K562 (cell line): ENCODE measurements around the gene IRF9. TPM values are rescaled to one million over a fixed set of nuclear protein-coding genes. Genes with fewer than 3 reads are reported as not detected.

Experiments
- BRCA1 ChIP-seq, 2 experiments: fragments of 450-650 bp in 1 of 2; sonication (generic) in 1 of 2; formaldehyde crosslinking in 1 of 2; IDR thresholded peaks; 2 replicates each; pipeline versions ENCODE4 v1.5.0 to v1.6.1; 2017 to 2020; ENCODE audit warnings: mild to moderate bottlenecking in 1 of 2, missing genetic modification reagents in 1 of 2
- DIDO1 ChIP-seq: fragments of 450-650 bp; IDR thresholded peaks from 2 replicates; pipeline ENCODE4 v1.6.1; 2016; ENCODE audit warnings: low read depth, missing biosample characterization, missing genetic modification characterization
- DLX4 ChIP-seq: fragments of 250-450 bp; sonication (Bioruptor Pico); IDR thresholded peaks from 2 replicates; pipeline ENCODE4 v1.6.1; 2021; ENCODE audit warnings: mild to moderate bottlenecking
- ESRRB ChIP-seq: fragments of 250-450 bp; sonication (Bioruptor Pico); IDR thresholded peaks from 2 replicates; pipeline ENCODE4 v1.5.0; 2020; ENCODE audit warnings: mild to moderate bottlenecking, moderate library complexity, borderline replicate concordance
- ETV5 ChIP-seq: sonication (generic); formaldehyde crosslinking; IDR thresholded peaks from 2 replicates; pipeline ENCODE4 v1.4.0; 2020; ENCODE audit warnings: low read depth, mild to moderate bottlenecking, missing genetic modification reagents
- HEY1 ChIP-seq: fragments of 250-450 bp; sonication (Bioruptor Pico); IDR thresholded peaks from 2 replicates; pipeline ENCODE4 v1.5.0; 2020; ENCODE audit warnings: mild to moderate bottlenecking, moderate library complexity, borderline replicate concordance
- HIVEP1 ChIP-seq: fragments of 250-450 bp; sonication (Bioruptor Pico); IDR thresholded peaks from 2 replicates; pipeline ENCODE4 v1.4.0; 2020; ENCODE audit warnings: mild to moderate bottlenecking
- ILF3 ChIP-seq: fragments of 450-650 bp; IDR thresholded peaks from 2 replicates; pipeline ENCODE4 v1.6.1; 2018; ENCODE audit warnings: antibody characterized with exemption, mild to moderate bottlenecking, moderate library complexity, borderline replicate concordance
- MBD2 ChIP-seq: sonication (generic); IDR thresholded peaks from 2 replicates; pipeline ENCODE4 v1.6.1; 2016; ENCODE audit warnings: low read depth, borderline replicate concordance
- MTA3 ChIP-seq: fragments of 450-650 bp; formaldehyde crosslinking; IDR thresholded peaks from 2 replicates; pipeline ENCODE4 v1.6.1; 2017; ENCODE audit warnings: mild to moderate bottlenecking, borderline replicate concordance
- NFXL1 ChIP-seq: fragments of 450-650 bp; formaldehyde crosslinking; IDR thresholded peaks from 2 replicates; pipeline ENCODE4 v1.4.0; 2021; ENCODE audit warnings: mild to moderate bottlenecking
- NONO ChIP-seq, 2 experiments: fragments of 200-400 bp in 1 of 2; fragments of 450-650 bp in 1 of 2; formaldehyde crosslinking in 1 of 2; IDR thresholded peaks; 2 replicates each; pipeline ENCODE4 v1.6.1; 2017; ENCODE audit warnings: low read depth in 2 of 2, mild to moderate bottlenecking in 2 of 2, moderate library complexity in 2 of 2, low read length in 1 of 2
- POLR2AphosphoS2 ChIP-seq: IDR thresholded peaks from 2 replicates; pipeline ENCODE4 v1.6.1; 2012; ENCODE audit warnings: low read length, improper control_type of control experiment
- RBM15 ChIP-seq: fragments of 200-400 bp; formaldehyde crosslinking; IDR thresholded peaks from 2 replicates; pipeline ENCODE4 v1.6.1; 2018; ENCODE audit warnings: mild to moderate bottlenecking, low read length, moderate library complexity; ENCODE audit not compliant: insufficient read depth
- SMAD2 ChIP-seq: fragments of 150-350 bp; IDR thresholded peaks from 2 replicates; pipeline ENCODE4 v1.6.1; 2014; ENCODE audit warnings: low read depth, mild to moderate bottlenecking, low read length
- ZBTB26 ChIP-seq: fragments of 450-650 bp; formaldehyde crosslinking; IDR thresholded peaks from 2 replicates; pipeline ENCODE4 v1.4.0; 2022; ENCODE audit warnings: missing genetic modification characterization
- ZNF408 ChIP-seq: fragments of 250-450 bp; sonication (Bioruptor Pico); IDR thresholded peaks from 2 replicates; pipeline ENCODE4 v1.4.0; 2020; ENCODE audit warnings: low read depth, mild to moderate bottlenecking, moderate library complexity
- ZNF584 ChIP-seq: fragments of 200-800 bp; sonication (Bioruptor generic); IDR thresholded peaks from 2 replicates; pipeline ENCODE4 v1.6.1; 2016; ENCODE audit warnings: low read depth, mild to moderate bottlenecking, missing genetic modification characterization, missing compliant biosample characterization
- ZNF609 ChIP-seq: sonication (generic); formaldehyde crosslinking; IDR thresholded peaks from 2 replicates; pipeline ENCODE4 v1.8.1; 2023; ENCODE audit warnings: missing genetic modification reagents, mild to moderate bottlenecking, borderline replicate concordance
- ZNF764 ChIP-seq: fragments of 250-450 bp; sonication (Bioruptor Pico); IDR thresholded peaks from 2 replicates; pipeline ENCODE4 v1.4.0; 2020; ENCODE audit warnings: low read depth, mild to moderate bottlenecking, moderate library complexity
- polyA plus RNA-seq, 8 experiments: library from polyadenylated mRNA; depleted of rRNA in 4 of 8; stranded (reverse) in 5 of 8; unstranded in 3 of 8; fragments of >200 nt; fragmentation: Nextera tagmentation in 2 of 8; fragmentation: Illumina TruSeq in 1 of 8; extraction: Ambion mirVana in 2 of 8; extraction: Trizol in 1 of 8; gene quantifications; 2 replicates each; pipeline versions ENCODE4 v1.2.1 to v1.2.3, GENCODE V29; 2011 to 2014; ENCODE audit warnings: inconsistent platforms in 1 of 8, missing spikeins in 1 of 8
- total RNA-seq, 7 experiments: library from RNA; depleted of rRNA in 6 of 7; stranded (reverse); fragments of >200 nt in 6 of 7; fragmentation: Illumina TruSeq in 2 of 7; extraction: Trizol in 2 of 7; gene quantifications; 2 replicates each; pipeline versions ENCODE4 v1.2.1 to v1.2.3, GENCODE V29; 2011 to 2021; ENCODE audit warnings: low replicate concordance in 1 of 7

IRF9 gene
- total and polyA plus RNA-seq, 9 of the 15 experiments (the other 6 are each of a cell fraction or from before 2014, with no cell fraction given) = 0.79 to 14.8 (median 6.1) TPM

- TF ChIP-seq MBD2 (peak; percentile 87), ZNF584 (CRISPR knock-in tag) (no peak), ESRRB (CRISPR knock-in tag) (no peak), ZNF408 (CRISPR knock-in tag) (no peak), BRCA1 (IDR thresholded peaks at IDR 0.05) (no peak), BRCA1 (CRISPR knock-in tag; IDR thresholded peaks at IDR 0.05) (0 out of 2 replicates have a peak, but pooled peaks have one; percentile 68), NFXL1 (no peak), ZNF609 (CRISPR knock-in tag) (no peak), DLX4 (CRISPR knock-in tag) (no peak), DIDO1 (peak; percentile 84), ILF3 (no peak), ZBTB26 (CRISPR knock-in tag) (no peak; the same call in 1 of the 2 replicates), POLR2AphosphoS2 (peak; percentile 80; the same call in 1 of the 2 replicates), ETV5 (no peak; the same call in 1 of the 2 replicates), HEY1 (CRISPR knock-in tag) (no peak), RBM15 (no peak), SMAD2 (no peak), NONO (IDR thresholded peaks at IDR 0.05; ENCODE audit: low read depth in 2 of 2, low read length in 1 of 2) (no peak; a peak in 1 of 4 replicates), HIVEP1 (CRISPR knock-in tag) (peak; percentile 82), ZNF764 (peak; percentile 45; the same call in 1 of the 2 replicates), MTA3 (0 out of 2 replicates have a peak, but pooled peaks have one; percentile 75)
Measured at GRCh38 chr14:24212924-24213865, 52.1 kb downstream of the IRF9 start, which contains the start of gene CHMP4A (continued).
